GM19025 (cell line): ENCODE data around the gene GALR2.

ENCODE experiments used
- ATAC-seq: cut with Tn5 transposase; IDR thresholded peaks from one replicate; pipeline ENCODE4 v1.9.1; 2021; ENCODE audit warnings: mild to moderate bottlenecking, low read depth, moderate library complexity; ENCODE audit not compliant: unreplicated experiment

The GALR2 gene

GRCh38 chr17:76123749-76124581, 49.4 kb downstream of the GALR2 start:
- ATAC-seq: no peak

GRCh38 chr17:76124582-76125390, 50.2 kb downstream of the GALR2 start:
- no peak for ATAC-seq

- ATAC-seq: no peak
Observed at GRCh38 chr17:76125391-76125675, 50.8 kb downstream of the GALR2 start.

- ATAC-seq: no peak
Observed at GRCh38 chr17:76125922-76126321, 51.3 kb downstream of the GALR2 start.
